Measurements from ENCODE around the gene C1orf53. TPM values are rescaled to one million over a fixed set of nuclear protein-coding genes. Genes with fewer than 3 reads are reported as not detected.

The C1orf53 gene
- total RNA-seq, 1 experiment from 2014 or later = 0.33 TPM

- TF ChIP-seq, protein P1, sequence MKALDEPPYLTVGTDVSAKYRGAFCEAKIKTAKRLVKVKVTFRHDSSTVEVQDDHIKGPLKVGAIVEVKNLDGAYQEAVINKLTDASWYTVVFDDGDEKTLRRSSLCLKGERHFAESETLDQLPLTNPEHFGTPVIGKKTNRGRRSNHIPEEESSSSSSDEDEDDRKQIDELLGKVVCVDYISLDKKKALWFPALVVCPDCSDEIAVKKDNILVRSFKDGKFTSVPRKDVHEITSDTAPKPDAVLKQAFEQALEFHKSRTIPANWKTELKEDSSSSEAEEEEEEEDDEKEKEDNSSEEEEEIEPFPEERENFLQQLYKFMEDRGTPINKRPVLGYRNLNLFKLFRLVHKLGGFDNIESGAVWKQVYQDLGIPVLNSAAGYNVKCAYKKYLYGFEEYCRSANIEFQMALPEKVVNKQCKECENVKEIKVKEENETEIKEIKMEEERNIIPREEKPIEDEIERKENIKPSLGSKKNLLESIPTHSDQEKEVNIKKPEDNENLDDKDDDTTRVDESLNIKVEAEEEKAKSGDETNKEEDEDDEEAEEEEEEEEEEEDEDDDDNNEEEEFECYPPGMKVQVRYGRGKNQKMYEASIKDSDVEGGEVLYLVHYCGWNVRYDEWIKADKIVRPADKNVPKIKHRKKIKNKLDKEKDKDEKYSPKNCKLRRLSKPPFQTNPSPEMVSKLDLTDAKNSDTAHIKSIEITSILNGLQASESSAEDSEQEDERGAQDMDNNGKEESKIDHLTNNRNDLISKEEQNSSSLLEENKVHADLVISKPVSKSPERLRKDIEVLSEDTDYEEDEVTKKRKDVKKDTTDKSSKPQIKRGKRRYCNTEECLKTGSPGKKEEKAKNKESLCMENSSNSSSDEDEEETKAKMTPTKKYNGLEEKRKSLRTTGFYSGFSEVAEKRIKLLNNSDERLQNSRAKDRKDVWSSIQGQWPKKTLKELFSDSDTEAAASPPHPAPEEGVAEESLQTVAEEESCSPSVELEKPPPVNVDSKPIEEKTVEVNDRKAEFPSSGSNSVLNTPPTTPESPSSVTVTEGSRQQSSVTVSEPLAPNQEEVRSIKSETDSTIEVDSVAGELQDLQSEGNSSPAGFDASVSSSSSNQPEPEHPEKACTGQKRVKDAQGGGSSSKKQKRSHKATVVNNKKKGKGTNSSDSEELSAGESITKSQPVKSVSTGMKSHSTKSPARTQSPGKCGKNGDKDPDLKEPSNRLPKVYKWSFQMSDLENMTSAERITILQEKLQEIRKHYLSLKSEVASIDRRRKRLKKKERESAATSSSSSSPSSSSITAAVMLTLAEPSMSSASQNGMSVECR (CRISPR knock-in tag; IDR thresholded peaks at IDR 0.05; ENCODE audit: borderline replicate concordance) = no peak
These were observed 15.6 kb downstream of the C1orf53 start (continued) for GRCh38 chr1:197917805-197918651.

DNA sequence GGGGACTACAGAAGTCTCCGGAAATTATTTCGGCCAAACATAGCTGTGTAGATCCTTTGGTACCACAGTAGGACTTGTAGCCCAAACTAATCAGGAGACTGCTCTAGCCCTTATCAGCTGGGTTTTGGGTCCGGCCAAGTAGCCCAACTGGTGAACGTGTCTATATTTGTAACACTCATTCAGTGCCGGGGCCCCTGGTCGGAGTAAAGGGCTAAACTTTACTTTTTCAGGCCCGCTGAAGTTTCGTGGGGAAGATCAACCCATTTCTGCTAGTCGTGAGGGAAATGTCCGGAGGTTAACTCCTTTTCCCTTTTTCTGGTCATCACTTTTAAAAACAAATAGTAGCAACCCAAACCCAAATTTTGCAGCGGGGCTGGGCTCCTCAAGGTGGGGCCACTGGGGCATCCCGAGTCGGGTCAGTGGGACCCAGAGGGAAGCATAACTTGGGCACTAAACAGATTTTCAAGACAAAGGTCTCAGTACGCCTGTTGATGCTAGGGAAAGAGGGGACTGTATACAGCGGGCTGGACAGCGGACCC lies 16.4 kb downstream of the C1orf53 start:
- peak overlapping the region; percentile 82 for H3K4me3 Mint-ChIP-seq

More for the DNA sequence above, 16.4 kb downstream of the C1orf53 start:
- H3K4me1 Mint-ChIP-seq = peaks cover 90% of the 10 kb centered on the region
- no peak overlapping the region for H3K27ac Mint-ChIP-seq
- POLR2A ChIA-PET = no interaction called here
- H3K36me3 Mint-ChIP-seq = no peaks in the 10 kb centered on the region; the same call in 1 of the 2 replicates
- TF ChIP-seq TEAD1 (CRISPR knock-in tag; IDR thresholded peaks at IDR 0.05) = no peak
- no peak for TF ChIP-seq GABPB1 (CRISPR knock-in tag; IDR thresholded peaks at IDR 0.05)
- no peak for TF ChIP-seq PREB (CRISPR knock-in tag; IDR thresholded peaks at IDR 0.05; ENCODE audit: borderline replicate concordance)
- no peak for TF ChIP-seq ZNF512 (CRISPR knock-in tag; IDR thresholded peaks at IDR 0.05; ENCODE audit: borderline replicate concordance)
- TF ChIP-seq, protein P1 (CRISPR knock-in tag; IDR thresholded peaks at IDR 0.05; ENCODE audit: borderline replicate concordance) = no peak
- TF ChIP-seq ZNF138 (CRISPR knock-in tag; conservative IDR thresholded peaks at IDR 0.05) = no peak
- no peak for TF ChIP-seq NFE2L1 (CRISPR knock-in tag; IDR thresholded peaks at IDR 0.05)
- no peak for TF ChIP-seq SOX15 (CRISPR knock-in tag; IDR thresholded peaks at IDR 0.05)
- H3K9me3 Mint-ChIP-seq = no peaks in the 10 kb centered on the region
- no peak for ATAC-seq
- DNase-seq (ENCODE audit: low spot score) = no peak
- peaks cover 100% of the 10 kb centered on the region for H3K27me3 Mint-ChIP-seq (ENCODE audit: low read depth)
- CTCF ChIA-PET = interaction anchor here (2.0 kb wide), 1 partner anchor 303 kb away, joined by 4 read pairs; no protein-coding TSS in a partner anchor

Data from WTC11 (cell line).